Raji (cell line): ENCODE results near the gene CDH16.
A peak's percentile ranks its signal among the peaks of the same experiment; 100 is the strongest.

Source experiments
- POLR2A ChIP-seq: IDR thresholded peaks from 2 replicates; pipeline ENCODE4 v1.6.1; 2011; ENCODE audit warnings: low read depth, low read length, control low read depth; ENCODE audit not compliant: insufficient read depth

Gene CDH16

GRCh38 chr16:66935314-66936011 is 16.8 kb upstream of the CDH16 start, which contains the start of gene CES2:
TSS of gene CES2 (plus strand) at chr16:66935516. CDS start at chr16:66935636, 120 bp downstream.
- TF ChIP-seq POLR2A, result no peak

GRCh38 chr16:66934138-66934838 is 15.6 kb upstream of the CDH16 start, which contains the start of gene CIAO2B:
TSS of gene CIAO2B (minus strand) at chr16:66934402. CDS start at chr16:66934364, 38 bp downstream.
- TF ChIP-seq POLR2A, result peak; percentile 91

DNA sequence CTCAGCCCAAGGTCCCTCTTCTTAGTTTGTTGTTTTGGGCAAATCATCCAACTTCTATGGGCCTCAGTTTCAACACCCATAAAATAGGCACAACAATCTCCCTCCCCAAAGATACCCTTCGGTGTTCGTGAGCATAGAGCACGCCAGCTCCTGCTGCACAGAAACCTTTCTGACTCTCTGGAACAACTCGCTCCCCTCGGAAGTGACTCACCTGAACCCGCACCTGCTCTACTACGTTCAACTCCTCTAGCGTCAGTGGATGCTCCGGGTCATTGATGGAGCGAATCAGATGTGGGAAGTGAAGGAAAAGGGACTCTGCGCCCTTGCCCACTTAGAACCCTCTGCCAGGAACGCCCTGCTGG is 15.1 kb upstream of the CDH16 start:
- no peak for TF ChIP-seq POLR2A

DNA sequence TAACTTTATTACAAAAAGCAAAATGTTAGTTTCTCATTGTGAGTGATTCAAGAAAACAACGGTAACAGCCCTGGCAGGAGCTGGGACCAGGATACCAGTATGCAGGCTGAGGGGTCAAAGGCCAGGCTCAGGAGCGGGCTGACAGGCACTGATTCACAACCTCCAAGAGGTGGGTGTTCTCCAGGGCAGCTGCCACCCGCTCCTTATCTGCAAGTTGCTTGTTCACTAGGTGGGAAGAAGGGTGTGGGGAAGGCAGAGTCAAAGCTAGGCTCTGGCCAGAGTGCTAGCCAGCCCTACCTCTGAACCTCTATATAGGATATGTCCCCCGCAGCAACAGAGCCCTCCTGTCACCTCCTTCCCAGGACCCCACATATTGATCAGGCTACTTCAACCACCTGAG is 13.4 kb upstream of the CDH16 start:
- no peak for TF ChIP-seq POLR2A

DNA sequence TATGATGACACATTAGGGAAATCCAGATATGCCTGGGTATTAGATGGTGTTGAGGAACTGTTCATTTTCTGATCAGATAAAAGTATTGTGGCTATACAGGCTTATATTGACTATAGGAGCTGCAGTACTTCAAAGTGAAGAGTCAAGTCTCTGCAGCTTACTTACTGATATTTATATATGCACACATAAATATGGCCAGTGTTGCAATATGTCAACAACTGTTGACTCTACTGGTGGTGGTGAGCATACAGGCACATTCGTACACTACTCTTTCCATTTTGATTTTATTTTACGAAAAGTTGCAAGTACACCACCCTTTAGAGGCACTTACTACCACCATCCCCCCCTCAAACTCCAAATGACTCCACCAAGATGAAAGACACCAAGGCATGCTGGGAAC is 13.0 kb upstream of the CDH16 start:
- TF ChIP-seq POLR2A, result no peak

DNA sequence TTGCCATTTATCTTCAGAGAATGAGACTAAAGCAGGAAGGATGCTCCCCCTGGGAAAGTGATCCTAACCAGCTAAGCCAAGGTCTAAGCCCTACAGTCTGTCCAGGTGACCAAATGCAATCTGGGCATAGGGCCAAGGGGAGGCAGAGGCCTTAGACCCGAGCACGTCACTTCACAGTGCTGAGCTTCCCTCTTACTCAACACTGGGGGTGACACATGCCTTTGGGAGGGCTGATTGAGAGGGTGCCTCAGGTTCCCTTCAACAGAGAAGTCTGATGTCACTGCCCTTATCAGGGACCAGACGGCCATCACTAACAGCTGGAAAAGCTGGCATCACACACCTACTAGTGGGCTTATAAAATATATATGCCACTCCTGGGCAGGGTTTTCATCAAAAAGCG is 11.5 kb upstream of the CDH16 start:
- no peak for TF ChIP-seq POLR2A

DNA sequence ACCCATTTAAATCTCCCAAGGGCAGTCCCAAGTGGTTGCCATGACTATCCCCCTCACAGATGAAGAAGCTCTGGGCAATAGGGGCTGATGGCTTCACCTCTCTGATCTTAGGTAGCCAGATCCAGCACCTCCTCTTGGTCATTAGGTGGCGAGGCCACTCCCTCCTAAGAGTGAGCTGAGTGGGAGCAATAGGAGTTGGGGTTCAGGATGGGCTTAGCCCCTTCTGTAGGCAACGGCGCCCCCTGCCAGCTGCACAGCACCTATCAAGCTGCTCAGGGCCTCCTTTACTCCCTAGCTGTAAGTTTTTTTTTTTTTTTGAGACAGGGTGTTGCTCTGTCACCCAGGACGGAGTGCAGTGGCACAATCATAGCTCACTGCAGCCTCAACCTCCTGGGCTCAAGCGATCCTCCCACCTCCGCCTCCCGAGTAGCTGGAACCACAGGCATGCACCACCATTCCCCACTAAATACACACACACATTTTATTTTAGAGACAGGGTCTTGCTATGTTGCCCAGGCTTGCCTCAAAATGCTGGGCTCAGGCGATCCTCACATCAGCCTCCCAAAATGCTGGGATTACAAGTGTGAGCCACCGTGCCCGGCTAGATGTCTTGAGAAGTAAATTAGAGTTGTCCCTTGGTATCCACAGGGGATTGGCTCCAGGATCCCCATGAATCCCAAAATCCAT is 10.2 kb upstream of the CDH16 start:
- TF ChIP-seq POLR2A, result no peak

GRCh38 chr16:66927918-66928649 is 9.4 kb upstream of the CDH16 start:
- TF ChIP-seq POLR2A, result no peak

- TF ChIP-seq POLR2A, result no peak
Observed at GRCh38 chr16:66926961-66927436, 8.3 kb upstream of the CDH16 start.

DNA sequence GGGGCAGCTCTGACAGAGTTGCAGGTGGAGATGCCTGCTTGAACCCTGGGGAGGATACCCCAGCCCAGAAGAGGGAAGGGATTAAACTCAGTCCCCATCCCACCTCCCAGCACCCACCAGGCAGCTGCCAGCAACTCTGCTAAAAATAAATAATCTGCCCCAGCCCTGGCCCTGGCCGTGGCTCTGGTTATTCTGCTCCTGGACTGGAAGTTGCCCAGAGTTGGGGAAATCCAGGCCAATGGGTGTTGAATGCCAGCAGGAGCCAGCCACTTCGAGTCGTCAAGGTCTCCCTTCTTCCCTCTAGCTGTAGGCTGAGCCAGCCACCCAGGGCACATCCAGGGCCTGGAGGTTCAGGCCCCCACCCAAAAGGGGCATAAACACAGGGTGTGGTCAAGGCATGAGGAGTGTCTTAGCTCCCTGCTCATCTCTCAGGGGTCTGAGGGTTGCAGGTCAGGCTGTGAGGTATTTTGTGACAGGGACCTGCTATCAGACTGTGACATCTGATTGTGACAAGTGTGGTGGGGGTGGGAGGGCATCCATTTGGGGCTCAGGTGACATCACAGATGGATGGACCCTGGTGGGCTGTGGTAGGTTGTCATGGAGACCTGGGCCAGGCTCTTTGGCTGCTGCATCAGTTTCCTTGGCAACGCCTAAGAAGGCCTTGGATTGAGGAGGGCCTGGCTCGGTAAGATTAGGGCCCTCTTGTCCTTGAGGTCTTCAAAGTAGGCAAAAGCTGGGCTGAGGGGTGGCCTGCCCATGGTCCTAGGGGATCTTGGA is 7.7 kb upstream of the CDH16 start:
- no peak for TF ChIP-seq POLR2A

GRCh38 chr16:66925322-66925840 is 6.7 kb upstream of the CDH16 start, which contains the start of gene RRAD:
TSS of gene RRAD (minus strand) at chr16:66925535. CDS start at chr16:66925179, 356 bp downstream.
- TF ChIP-seq POLR2A, result no peak

DNA sequence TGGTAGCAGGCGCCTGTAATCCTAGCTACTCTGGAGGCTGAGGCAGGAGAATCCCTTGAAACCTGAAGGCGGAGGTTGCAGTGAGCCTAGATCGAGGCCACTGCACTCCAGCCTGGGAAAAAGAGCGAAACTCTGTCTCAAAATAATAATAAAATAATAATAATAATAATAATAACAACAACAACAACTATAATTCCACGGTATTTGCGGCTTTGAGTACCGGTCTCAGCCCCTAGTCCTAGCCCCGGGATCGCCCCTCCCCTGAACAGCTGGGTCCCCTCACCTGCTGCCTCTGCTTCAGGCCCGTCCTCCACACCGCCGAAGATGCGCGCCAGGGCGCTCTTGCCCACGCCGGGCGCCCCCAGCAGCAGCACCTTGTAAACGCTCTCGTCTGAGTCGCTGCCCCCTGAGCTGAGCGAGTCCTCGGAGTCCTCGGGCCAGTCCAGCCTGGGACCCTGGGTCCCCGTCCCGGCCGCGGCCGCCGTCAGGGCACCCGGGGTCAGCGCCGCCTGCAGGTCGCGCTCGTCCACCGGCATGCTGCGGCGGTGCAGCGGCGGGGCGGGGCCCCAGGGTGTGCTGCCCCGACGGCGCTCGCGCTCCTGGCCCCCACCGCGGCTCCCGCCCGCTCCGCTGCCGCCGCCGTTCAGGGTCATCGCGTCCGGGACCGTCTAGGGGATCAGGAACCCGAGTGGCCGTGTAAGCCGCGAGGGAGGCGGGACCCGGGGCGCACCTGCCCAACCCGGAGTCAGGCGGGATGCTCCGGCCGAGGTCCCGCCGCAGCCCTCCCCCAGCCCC is 6.0 kb upstream of the CDH16 start:
- no peak for TF ChIP-seq POLR2A

DNA sequence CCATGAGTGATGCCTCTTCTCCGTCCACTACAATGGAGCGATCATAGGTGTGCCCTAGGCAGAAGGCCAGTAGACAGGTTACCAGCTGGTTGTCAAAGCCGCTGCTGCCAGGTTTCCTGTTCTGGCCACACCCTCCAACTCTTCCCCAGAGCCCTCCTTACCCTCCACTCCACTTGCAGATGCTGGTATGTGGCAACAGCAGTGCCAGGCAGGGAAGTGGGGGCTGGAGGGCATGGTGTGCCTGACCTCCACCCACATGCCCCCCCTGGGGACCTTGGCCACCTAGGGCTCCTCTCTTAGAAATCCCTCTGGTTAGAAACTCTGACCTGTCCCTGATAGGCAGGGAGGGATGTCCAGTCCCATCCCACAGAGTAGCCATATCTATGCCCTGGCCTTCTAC is 5.2 kb upstream of the CDH16 start:
- TF ChIP-seq POLR2A, result no peak

DNA sequence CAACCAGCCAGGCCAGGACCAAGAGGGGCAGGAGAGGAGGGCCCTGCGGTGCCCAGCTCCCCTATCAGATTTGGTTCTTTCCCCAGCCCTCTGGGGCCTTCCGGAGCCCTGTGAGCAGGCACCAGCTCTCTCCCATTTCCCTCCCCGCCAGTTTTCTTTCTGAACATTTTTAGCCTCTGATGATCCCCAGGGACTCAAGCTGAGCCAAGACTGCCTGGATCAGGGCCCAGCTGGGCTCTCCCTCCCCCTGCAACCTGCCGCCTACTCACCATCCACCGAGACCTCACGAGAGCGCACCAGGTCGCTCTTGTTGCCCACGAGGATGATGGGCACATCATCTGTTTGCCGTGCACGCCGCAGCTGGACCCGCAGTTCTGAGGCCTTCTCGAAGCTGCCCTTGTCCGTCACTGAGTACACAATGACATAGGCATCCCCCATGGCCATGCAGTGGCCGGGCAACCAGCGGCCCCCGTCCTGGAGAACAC is 4.6 kb upstream of the CDH16 start:
- no peak for TF ChIP-seq POLR2A
